IMR-90 (cell line): ENCODE data around the gene KCNJ1. TPM values are rescaled to one million over a fixed set of nuclear protein-coding genes. Genes with fewer than 3 reads are reported as not detected.

ENCODE experiments used
- ATAC-seq: fragments of 200-7000 bp; cut with Tn5 transposase; 2 replicates; pipeline ENCODE4 v1.9.1; 2020; ENCODE audit warnings: low read depth, mild to moderate bottlenecking, moderate library complexity
- BruUV-seq: library from RNA; stranded (reverse); fragments of 400-500 nt; replicated peaks from 2 replicates; lab custom pipeline; 2021; lab: Mats Ljungman, UMichigan
- CTCF ChIA-PET: fragments of 300-600 bp; formaldehyde crosslinking; extraction: SDS; loops from one replicate; lab custom pipeline; 2021; ENCODE audit warnings: antibody characterized with exemption; lab: Yijun Ruan, JAX
- POLR2A ChIA-PET: fragments of 300-600 bp; sonication (Branson Sonifier 250); formaldehyde crosslinking; loops from one replicate; lab custom pipeline; 2022; ENCODE audit warnings: antibody characterized with exemption; ENCODE audit not compliant: unreplicated experiment; lab: Charles Lee
- DNase-seq: peaks from one replicate; pipeline ENCODE4 v3.0.0; 2013
- H2AFZ ChIP-seq: replicated peaks from 2 replicates; pipeline ENCODE3; 2013; ENCODE audit warnings: low read length, mild to moderate bottlenecking; ENCODE audit not compliant: poor library complexity
- H2AK5ac ChIP-seq: 2 replicates; pipeline ENCODE4 v1.6.1; 2013; ENCODE audit warnings: low read depth, low read length, inconsistent platforms
- H2AK9ac ChIP-seq: replicated peaks from 2 replicates; pipeline ENCODE3; 2013; ENCODE audit warnings: mild to moderate bottlenecking, low read depth, low read length, moderate library complexity; ENCODE audit not compliant: poor library complexity
- H2BK120ac ChIP-seq: 2 replicates; pipeline ENCODE4 v1.6.1; 2013; ENCODE audit warnings: low read depth, low read length, inconsistent platforms
- H2BK15ac ChIP-seq: 3 replicates; pipeline ENCODE4 v1.6.1; 2013; ENCODE audit warnings: low read depth, low read length, inconsistent platforms
- H2BK20ac ChIP-seq: 2 replicates; pipeline ENCODE4 v1.6.1; 2013; ENCODE audit warnings: low read depth, mild to moderate bottlenecking, inconsistent platforms, low read length, moderate library complexity
- H2BK5ac ChIP-seq: 2 replicates; pipeline ENCODE4 v1.6.1; 2013; ENCODE audit warnings: mild to moderate bottlenecking, low read depth, low read length, inconsistent platforms; ENCODE audit not compliant: poor library complexity, severe bottlenecking
- H3K14ac ChIP-seq: replicated peaks from 2 replicates; pipeline ENCODE4 v1.6.1; 2013; ENCODE audit warnings: low read depth, low read length, inconsistent platforms
- H3K18ac ChIP-seq: 2 replicates; pipeline ENCODE4 v1.6.1; 2013; ENCODE audit warnings: low read depth, low read length, control low read depth
- H3K23ac ChIP-seq: 2 replicates; pipeline ENCODE4 v1.6.1; 2013; ENCODE audit warnings: low read depth, low read length, inconsistent platforms
- H3K27ac ChIP-seq: 2 replicates; pipeline ENCODE4 v1.5.1; 2013; ENCODE audit warnings: mild to moderate bottlenecking, control low read depth, low read length; ENCODE audit not compliant: insufficient read depth
- H3K27me3 ChIP-seq: 2 replicates; pipeline ENCODE4 v1.6.1; 2013; ENCODE audit warnings: low read length; ENCODE audit not compliant: control insufficient read depth, insufficient read depth
- H3K36me3 ChIP-seq: 2 replicates; pipeline ENCODE4 v1.6.1; 2013; ENCODE audit warnings: low read length, mixed read lengths; ENCODE audit not compliant: control insufficient read depth, insufficient read depth
- H3K4ac ChIP-seq: 2 replicates; pipeline ENCODE4 v1.6.1; 2013; ENCODE audit warnings: low read depth, low read length, inconsistent platforms
- H3K4me1 ChIP-seq: 2 replicates; pipeline ENCODE4 v1.6.1; 2013; ENCODE audit warnings: low read length, mixed read lengths; ENCODE audit not compliant: control insufficient read depth, insufficient read depth
- H3K4me2 ChIP-seq: 2 replicates; pipeline ENCODE4 v1.6.1; 2013; ENCODE audit warnings: low read depth, mild to moderate bottlenecking, control low read depth, low read length, moderate library complexity
- H3K4me3 ChIP-seq: 2 replicates; pipeline ENCODE4 v1.5.1; 2013; ENCODE audit warnings: low read depth, mild to moderate bottlenecking, control low read depth, low read length, moderate library complexity; ENCODE audit not compliant: insufficient read depth
- H3K56ac ChIP-seq: 2 replicates; pipeline ENCODE4 v1.6.1; 2013; ENCODE audit warnings: low read length, inconsistent platforms; ENCODE audit not compliant: insufficient read depth; ENCODE audit errors: extremely low read depth
- H3K79me1 ChIP-seq, 2 experiments: 2 replicates each; pipeline ENCODE4 v1.6.1; 2013; ENCODE audit warnings: low read length in 2 of 2, inconsistent platforms in 1 of 2, low read depth in 1 of 2
- H3K9ac ChIP-seq: 2 replicates; pipeline ENCODE4 v1.6.1; 2013; ENCODE audit warnings: low read depth, low read length, control low read depth
- H3K9me1 ChIP-seq: 2 replicates; pipeline ENCODE4 v1.6.1; 2013; ENCODE audit warnings: low read length, inconsistent platforms; ENCODE audit not compliant: insufficient read depth
- H3K9me3 ChIP-seq: 2 replicates; pipeline ENCODE4 v1.6.1; 2013; ENCODE audit warnings: low read length; ENCODE audit not compliant: control insufficient read depth, insufficient read depth
- H4K20me1 ChIP-seq: 2 replicates; pipeline ENCODE4 v1.6.1; 2013; ENCODE audit warnings: low read length, inconsistent platforms; ENCODE audit not compliant: insufficient read depth
- H4K5ac ChIP-seq: 2 replicates; pipeline ENCODE4 v1.6.1; 2013; ENCODE audit warnings: mild to moderate bottlenecking, low read depth, low read length, control low read depth
- H4K8ac ChIP-seq, 2 experiments: 2 replicates each; pipeline ENCODE4 v1.6.1; 2013; ENCODE audit warnings: low read depth in 2 of 2, low read length in 2 of 2, control low read depth in 1 of 2, inconsistent platforms in 1 of 2
- H4K91ac ChIP-seq: 2 replicates; pipeline ENCODE4 v1.6.1; 2013; ENCODE audit warnings: low read depth, low read length, inconsistent platforms; ENCODE audit not compliant: insufficient read depth
- BHLHE40 ChIP-seq: fragments of 150-350 bp; IDR thresholded peaks from 2 replicates; pipeline ENCODE4 v1.6.1; 2016; ENCODE audit warnings: mild to moderate bottlenecking, low read depth, low read length
- CHD1 ChIP-seq: IDR thresholded peaks from 2 replicates; pipeline ENCODE4 v1.6.1; 2012; ENCODE audit warnings: low read depth, low read length, improper control_type of control experiment
- CTCF ChIP-seq: conservative IDR thresholded peaks from 2 replicates; pipeline ENCODE4 v1.5.1; 2012; ENCODE audit warnings: mild to moderate bottlenecking, low read depth, low read length, improper control_type of control experiment
- MAZ ChIP-seq: IDR thresholded peaks from 2 replicates; pipeline ENCODE4 v1.6.1; 2012; ENCODE audit warnings: low read depth, mild to moderate bottlenecking, low read length, improper control_type of control experiment, moderate library complexity, borderline replicate concordance
- MXI1 ChIP-seq: IDR thresholded peaks from 2 replicates; pipeline ENCODE4 v1.6.1; 2012; ENCODE audit warnings: low read depth, mild to moderate bottlenecking, low read length, moderate library complexity, borderline replicate concordance
- NFE2L2 ChIP-seq: fragments of 150-350 bp; IDR thresholded peaks from 2 replicates; pipeline ENCODE4 v1.6.1; 2016; ENCODE audit warnings: low read depth, mild to moderate bottlenecking, low read length
- USF2 ChIP-seq: fragments of 150-350 bp; IDR thresholded peaks from 2 replicates; pipeline ENCODE4 v1.6.1; 2017; ENCODE audit warnings: mild to moderate bottlenecking, antibody characterized with exemption, low read length, low read depth
- WGBS, 2 experiments: methylation state at CpG; one replicate each; pipeline versions ENCODE4 v1.1.5 to v1.1.7; 2013; ENCODE audit warnings: missing lambda C conversion rate in 2 of 2; ENCODE audit not compliant: insufficient read length in 1 of 2; ENCODE audit errors: extremely low coverage in 2 of 2; 5-methylcytosine and 5-hydroxymethylcytosine counted together
- dilution Hi-C: fragments of 300-500 bp; cut with HindIII; formaldehyde crosslinking; loops from one replicate; pipeline ENCODE4 v1.14.3; 2018; ENCODE audit warnings: low sequenced_read_pairs; ENCODE audit not compliant: unreplicated experiment
- in situ Hi-C: fragments of 300-500 bp; cut with MboI; formaldehyde crosslinking; loops from 3 replicates; pipeline ENCODE4 v1.14.3; 2019; ENCODE audit warnings: low sequenced_read_pairs, inconsistent platforms, mixed read lengths
- intact Hi-C: fragments of 100-400 bp; cut with micrococcal nuclease; formaldehyde crosslinking; loops from 2 replicates; pipeline ENCODE4 v1.10.0; 2022
- polyA plus RNA-seq, 3 experiments: library from polyadenylated mRNA; depleted of rRNA; stranded (reverse); fragments of >200 nt; gene quantifications; 2 replicates each; pipeline ENCODE4 v1.2.3, GENCODE V29; 2012; ENCODE audit warnings: low replicate concordance in 1 of 3
- total RNA-seq: library from RNA; depleted of rRNA; stranded (reverse); fragments of >200 nt; gene quantifications from 2 replicates; pipeline ENCODE4 v1.2.3, GENCODE V29; 2012

KCNJ1 gene
- total and polyA plus RNA-seq, 2 of the 4 experiments (the other 2 are of a cell fraction), result not detected

- Histone ChIP-seq H3K9ac (no peak overlapping the region), H3K4me1 (peaks cover 2% of the 10 kb centered on the region; the same call in 1 of the 2 replicates), H2AK9ac (no peak overlapping the region), H4K5ac (no peak overlapping the region), H2BK15ac (no peak overlapping the region), H2BK20ac (no peak overlapping the region), H4K8ac (no peak overlapping the region), H3K27ac (no peak overlapping the region), H2AK5ac (no peak overlapping the region), H3K79me1 (no peaks in the 10 kb centered on the region), H3K4me2 (no peak overlapping the region), H3K56ac (no peak overlapping the region), H3K4ac (no peak overlapping the region), H4K20me1 (no peaks in the 10 kb centered on the region), H2AFZ (no peak overlapping the region), H4K91ac (no peak overlapping the region), H2BK120ac (no peak overlapping the region), H2BK5ac (no peak overlapping the region), H3K23ac (no peak overlapping the region), H3K9me1 (no peaks in the 10 kb centered on the region), H3K36me3 (no peaks in the 10 kb centered on the region), H3K27me3 (peaks cover 5% of the 10 kb centered on the region; the same call in 1 of the 2 replicates), H3K9me3 (no peaks in the 10 kb centered on the region), H3K4me3 (no peak overlapping the region), H3K14ac (no peak overlapping the region), H3K18ac (no peak overlapping the region)
- in situ Hi-C loops (no loop called here), dilution Hi-C loops (no loop called here), intact Hi-C loops (no loop called here)
- no TSS peak for BruUV-seq
- ChIA-PET POLR2A (no interaction called here), CTCF (no interaction called here)
- no peak for TF ChIP-seq MAZ
- TF ChIP-seq NFE2L2, result no peak
- no peak for TF ChIP-seq CHD1
- no peak for TF ChIP-seq USF2
- TF ChIP-seq MXI1, result no peak
- TF ChIP-seq BHLHE40, result no peak
- no peak for TF ChIP-seq CTCF
- no CpG with 5 or more reads among the region's 1 CpG for WGBS, 2 experiments
- DNase-seq (no peak), ATAC-seq (no peak)
Observed at GRCh38 chr11:128897826-128898225, 30.7 kb upstream of the KCNJ1 start.
